ENCODE measurements around the gene WDR20. TPM values are rescaled to one million over a fixed set of nuclear protein-coding genes. Genes with fewer than 3 reads are reported as not detected.

The WDR20 gene
- total RNA-seq, 2 experiments from 2014 or later, result 13.3 to 31.0 TPM

GRCh38 chr14:102177161-102177560, 37.5 kb downstream of the WDR20 start:
- intact Hi-C loops (cut with micrococcal nuclease; ENCODE audit: unreplicated experiment), result no loop called here
- Histone ChIP-seq H3K9me3 (ENCODE audit: low read length) (no peaks in the 10 kb centered on the region; the same call in 1 of the 2 replicates), H3K36me3 (ENCODE audit: insufficient read depth, low read length) (no peaks in the 10 kb centered on the region; the same call in 1 of the 2 replicates), H3K4me3 (ENCODE audit: low read depth, low read length, poor library complexity, severe bottlenecking) (no peak overlapping the region), H3K4me1 (ENCODE audit: insufficient read depth, low read length, poor library complexity, severe bottlenecking) (peaks cover 25% of the 10 kb centered on the region), H3K79me2 (ENCODE audit: insufficient read depth, low read depth, low read length) (peaks cover 52% of the 10 kb centered on the region; the same call in 1 of the 2 replicates), H3K27ac (ENCODE audit: low read depth, low read length, poor library complexity, severe bottlenecking) (no peak overlapping the region), H3K9me2 (ENCODE audit: insufficient read depth, low read length) (no peaks in the 10 kb centered on the region), H2AFZ (ENCODE audit: low read length) (no peak overlapping the region), H4K20me1 (ENCODE audit: insufficient read depth, low read length) (peaks cover 4% of the 10 kb centered on the region; the same call in 1 of the 2 replicates), H3K4me2 (ENCODE audit: low read length) (no peak overlapping the region)
- ChIA-PET CTCF (ENCODE audit: unreplicated experiment) (no interaction called here), POLR2A (interaction anchor here (0.5 kb wide), 1 partner anchor 22 kb away, joined by 3 read pairs; no protein-coding TSS in a partner anchor)
- TF ChIP-seq, protein P1, sequence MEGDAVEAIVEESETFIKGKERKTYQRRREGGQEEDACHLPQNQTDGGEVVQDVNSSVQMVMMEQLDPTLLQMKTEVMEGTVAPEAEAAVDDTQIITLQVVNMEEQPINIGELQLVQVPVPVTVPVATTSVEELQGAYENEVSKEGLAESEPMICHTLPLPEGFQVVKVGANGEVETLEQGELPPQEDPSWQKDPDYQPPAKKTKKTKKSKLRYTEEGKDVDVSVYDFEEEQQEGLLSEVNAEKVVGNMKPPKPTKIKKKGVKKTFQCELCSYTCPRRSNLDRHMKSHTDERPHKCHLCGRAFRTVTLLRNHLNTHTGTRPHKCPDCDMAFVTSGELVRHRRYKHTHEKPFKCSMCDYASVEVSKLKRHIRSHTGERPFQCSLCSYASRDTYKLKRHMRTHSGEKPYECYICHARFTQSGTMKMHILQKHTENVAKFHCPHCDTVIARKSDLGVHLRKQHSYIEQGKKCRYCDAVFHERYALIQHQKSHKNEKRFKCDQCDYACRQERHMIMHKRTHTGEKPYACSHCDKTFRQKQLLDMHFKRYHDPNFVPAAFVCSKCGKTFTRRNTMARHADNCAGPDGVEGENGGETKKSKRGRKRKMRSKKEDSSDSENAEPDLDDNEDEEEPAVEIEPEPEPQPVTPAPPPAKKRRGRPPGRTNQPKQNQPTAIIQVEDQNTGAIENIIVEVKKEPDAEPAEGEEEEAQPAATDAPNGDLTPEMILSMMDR (conservative IDR thresholded peaks at IDR 0.05; ENCODE audit: low read length), result no peak
- TF ChIP-seq EZH2phosphoT487 (IDR thresholded peaks at IDR 0.05; ENCODE audit: borderline replicate concordance, low read depth, low read length), result no peak
- no TSS peak for BruUV-seq (replicated peaks)
- DNase-seq (ENCODE audit: low spot score), result no peak

GRCh38 chr14:102178806-102179205, 39.1 kb downstream of the WDR20 start:
- ChIA-PET CTCF (ENCODE audit: unreplicated experiment) (no interaction called here), POLR2A (interaction anchor here (1.1 kb wide), 1 partner anchor 34 kb away, joined by 6 read pairs; no protein-coding TSS in a partner anchor)
- no peaks in the 10 kb centered on the region for H3K9me2 ChIP-seq (ENCODE audit: insufficient read depth, low read length)
- H3K4me1 ChIP-seq (ENCODE audit: insufficient read depth, low read length, poor library complexity, severe bottlenecking), result peaks cover 25% of the 10 kb centered on the region
- no TSS peak for BruUV-seq (replicated peaks)
- TF ChIP-seq, protein P1 (conservative IDR thresholded peaks at IDR 0.05; ENCODE audit: low read length), result no peak
- TF ChIP-seq EZH2phosphoT487 (IDR thresholded peaks at IDR 0.05; ENCODE audit: borderline replicate concordance, low read depth, low read length), result no peak
- peaks cover 4% of the 10 kb centered on the region for H3K36me3 ChIP-seq (ENCODE audit: insufficient read depth, low read length)
- H3K79me2 ChIP-seq (ENCODE audit: insufficient read depth, low read depth, low read length), result peaks cover 67% of the 10 kb centered on the region; the same call in 1 of the 2 replicates
- intact Hi-C loops (cut with micrococcal nuclease; ENCODE audit: unreplicated experiment), result no loop called here
- H4K20me1 ChIP-seq (ENCODE audit: insufficient read depth, low read length), result peaks cover 12% of the 10 kb centered on the region; the same call in 1 of the 2 replicates
- H3K4me2 ChIP-seq (ENCODE audit: low read length), result no peak overlapping the region
- DNase-seq (ENCODE audit: low spot score), result no peak
- no peaks in the 10 kb centered on the region; the same call in 1 of the 2 replicates for H3K9me3 ChIP-seq (ENCODE audit: low read length)
- H3K27ac ChIP-seq (ENCODE audit: low read depth, low read length, poor library complexity, severe bottlenecking), result no peak overlapping the region
- H2AFZ ChIP-seq (ENCODE audit: low read length), result no peak overlapping the region
- H3K4me3 ChIP-seq (ENCODE audit: low read depth, low read length, poor library complexity, severe bottlenecking), result no peak overlapping the region
